ENCODE data around the gene TFEB.

TFEB gene

GRCh38 chr6:41654151-41654697 is 81.2 kb downstream of the TFEB start:
- in situ Hi-C loops (cut with MboI; ENCODE audit: low pct_unique_long_range_greater_than_20kb, low sequenced_read_pairs, unreplicated experiment) = no loop called here
- no peak for DNase-seq (ENCODE audit: low spot score)
- no peak for TF ChIP-seq CTCF (IDR thresholded peaks at IDR 0.05; ENCODE audit: extremely low read depth, insufficient read depth, missing control alignments)

GRCh38 chr6:41653691-41654090 is 81.7 kb downstream of the TFEB start:
- no peak for DNase-seq (ENCODE audit: low spot score)
- TF ChIP-seq CTCF (IDR thresholded peaks at IDR 0.05; ENCODE audit: extremely low read depth, insufficient read depth, missing control alignments) = no peak
- in situ Hi-C loops (cut with MboI; ENCODE audit: low pct_unique_long_range_greater_than_20kb, low sequenced_read_pairs, unreplicated experiment) = no loop called here

- in situ Hi-C loops (cut with MboI; ENCODE audit: low pct_unique_long_range_greater_than_20kb, low sequenced_read_pairs, unreplicated experiment) = no loop called here
- no peak for DNase-seq (ENCODE audit: low spot score)
- TF ChIP-seq CTCF (IDR thresholded peaks at IDR 0.05; ENCODE audit: extremely low read depth, insufficient read depth, missing control alignments) = no peak
Measured at GRCh38 chr6:41652866-41653652, 82.3 kb downstream of the TFEB start.

- TF ChIP-seq CTCF (IDR thresholded peaks at IDR 0.05; ENCODE audit: extremely low read depth, insufficient read depth, missing control alignments) = no peak
- in situ Hi-C loops (cut with MboI; ENCODE audit: low pct_unique_long_range_greater_than_20kb, low sequenced_read_pairs, unreplicated experiment) = no loop called here
- DNase-seq (ENCODE audit: low spot score) = no peak
Measured at GRCh38 chr6:41651962-41652657, 83.3 kb downstream of the TFEB start.

GRCh38 chr6:41651246-41651961 is 84.0 kb downstream of the TFEB start:
- in situ Hi-C loops (cut with MboI; ENCODE audit: low pct_unique_long_range_greater_than_20kb, low sequenced_read_pairs, unreplicated experiment) = no loop called here
- TF ChIP-seq CTCF (IDR thresholded peaks at IDR 0.05; ENCODE audit: extremely low read depth, insufficient read depth, missing control alignments) = no peak
- DNase-seq (ENCODE audit: low spot score) = no peak

- DNase-seq (ENCODE audit: low spot score) = no peak
- no peak for TF ChIP-seq CTCF (IDR thresholded peaks at IDR 0.05; ENCODE audit: extremely low read depth, insufficient read depth, missing control alignments)
- in situ Hi-C loops (cut with MboI; ENCODE audit: low pct_unique_long_range_greater_than_20kb, low sequenced_read_pairs, unreplicated experiment) = no loop called here
Measured at GRCh38 chr6:41650120-41650519, 85.3 kb downstream of the TFEB start.

All from GM13977 (cell line).